Measurements from ENCODE around the gene EVA1C. TPM values are rescaled to one million over a fixed set of nuclear protein-coding genes. Genes with fewer than 3 reads are reported as not detected.

EVA1C gene
- polyA plus RNA-seq, 1 donor (not counting 4 experiments of a cell fraction or from before 2014, with no cell fraction given), result 15.3 TPM

- Histone ChIP-seq H3K9me3 (ENCODE audit: control insufficient read depth, low read depth, low read length) (no peaks in the 10 kb centered on the region), H2AFZ (ENCODE audit: control insufficient read depth, low read length) (no peak overlapping the region), H3K4me2 (ENCODE audit: control insufficient read depth, extremely low read depth, insufficient read depth, low read depth, low read length) (no peak overlapping the region), H3K36me3 (ENCODE audit: control insufficient read depth in 2 of 2, extremely low read depth in 1 of 2, insufficient read depth in 2 of 2, low read length in 2 of 2) (no peaks in the 10 kb centered on the region), H3K4me1 (ENCODE audit: control insufficient read depth, extremely low read depth, insufficient read depth, low read length) (no peaks in the 10 kb centered on the region), H3K27me3 (ENCODE audit: control insufficient read depth, extremely low read depth, insufficient read depth, low read length) (no peaks in the 10 kb centered on the region), H4K20me1 (ENCODE audit: control insufficient read depth, extremely low read depth, insufficient read depth, low read length) (no peaks in the 10 kb centered on the region), H3K4me3 (ENCODE audit: control insufficient read depth in 2 of 3, extremely low read depth in 1 of 3, insufficient read depth in 2 of 3, low read depth in 1 of 3, low read length in 3 of 3) (no peak overlapping the region), H3K9ac (ENCODE audit: control insufficient read depth, extremely low read depth, insufficient read depth, low read length) (no peak overlapping the region), H3K9me1 (ENCODE audit: control insufficient read depth, extremely low read depth, insufficient read depth, low read length) (no peaks in the 10 kb centered on the region), H3K79me2 (ENCODE audit: control insufficient read depth, insufficient read depth, low read length) (no peaks in the 10 kb centered on the region), H3K27ac (ENCODE audit: control insufficient read depth, insufficient read depth, low read length) (no peak overlapping the region)
- TF ChIP-seq EZH2 (IDR thresholded peaks at IDR 0.05; ENCODE audit: low read length), result no peak
- dilution Hi-C loops (cut with MboI; ENCODE audit: extremely low pct_ligation_motif_present, low sequenced_read_pairs), result no loop called here
- FAIRE-seq (no peak), DNase-seq (ENCODE audit: low read depth, low spot score) (no peak)
Observed at GRCh38 chr21:32554832-32555638, 142.5 kb downstream of the EVA1C start.

DNA sequence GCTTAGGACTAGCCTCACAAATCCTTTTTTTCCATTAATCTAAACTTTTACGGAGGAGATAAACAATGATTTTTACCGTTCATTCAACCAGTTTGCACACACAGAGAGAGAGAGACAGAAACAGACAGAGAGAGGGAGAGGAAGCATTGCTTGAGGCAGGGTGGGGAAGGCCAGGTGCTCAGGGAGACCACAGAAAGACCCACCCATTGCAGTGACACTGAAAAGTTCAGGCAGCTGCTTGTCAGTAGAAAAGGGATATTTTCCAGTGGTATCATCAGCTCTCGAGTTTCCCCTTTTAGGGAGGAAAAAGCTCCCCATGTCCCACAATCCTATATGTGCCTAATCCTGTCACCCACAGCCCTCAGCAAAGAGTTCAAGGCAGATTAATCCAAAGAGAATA is 145.6 kb downstream of the EVA1C start:
- no peak for DNase-seq (ENCODE audit: low read depth, low spot score)
- no peaks in the 10 kb centered on the region for H3K27me3 ChIP-seq (ENCODE audit: control insufficient read depth, extremely low read depth, insufficient read depth, low read length)
- H3K9me3 ChIP-seq (ENCODE audit: control insufficient read depth, low read depth, low read length), result no peaks in the 10 kb centered on the region
- FAIRE-seq, result no peak
- dilution Hi-C loops (cut with MboI; ENCODE audit: extremely low pct_ligation_motif_present, low sequenced_read_pairs), result no loop called here
- no peaks in the 10 kb centered on the region for H4K20me1 ChIP-seq (ENCODE audit: control insufficient read depth, extremely low read depth, insufficient read depth, low read length)
- no peaks in the 10 kb centered on the region for H3K4me1 ChIP-seq (ENCODE audit: control insufficient read depth, extremely low read depth, insufficient read depth, low read length)
- no peak overlapping the region for H3K27ac ChIP-seq (ENCODE audit: control insufficient read depth, insufficient read depth, low read length)
- H3K79me2 ChIP-seq (ENCODE audit: control insufficient read depth, insufficient read depth, low read length), result no peaks in the 10 kb centered on the region
- no peak overlapping the region for H2AFZ ChIP-seq (ENCODE audit: control insufficient read depth, low read length)
- H3K4me2 ChIP-seq (ENCODE audit: control insufficient read depth, extremely low read depth, insufficient read depth, low read depth, low read length), result no peak overlapping the region
- no peak for TF ChIP-seq EZH2 (IDR thresholded peaks at IDR 0.05; ENCODE audit: low read length)
- TF ChIP-seq, protein P1, sequence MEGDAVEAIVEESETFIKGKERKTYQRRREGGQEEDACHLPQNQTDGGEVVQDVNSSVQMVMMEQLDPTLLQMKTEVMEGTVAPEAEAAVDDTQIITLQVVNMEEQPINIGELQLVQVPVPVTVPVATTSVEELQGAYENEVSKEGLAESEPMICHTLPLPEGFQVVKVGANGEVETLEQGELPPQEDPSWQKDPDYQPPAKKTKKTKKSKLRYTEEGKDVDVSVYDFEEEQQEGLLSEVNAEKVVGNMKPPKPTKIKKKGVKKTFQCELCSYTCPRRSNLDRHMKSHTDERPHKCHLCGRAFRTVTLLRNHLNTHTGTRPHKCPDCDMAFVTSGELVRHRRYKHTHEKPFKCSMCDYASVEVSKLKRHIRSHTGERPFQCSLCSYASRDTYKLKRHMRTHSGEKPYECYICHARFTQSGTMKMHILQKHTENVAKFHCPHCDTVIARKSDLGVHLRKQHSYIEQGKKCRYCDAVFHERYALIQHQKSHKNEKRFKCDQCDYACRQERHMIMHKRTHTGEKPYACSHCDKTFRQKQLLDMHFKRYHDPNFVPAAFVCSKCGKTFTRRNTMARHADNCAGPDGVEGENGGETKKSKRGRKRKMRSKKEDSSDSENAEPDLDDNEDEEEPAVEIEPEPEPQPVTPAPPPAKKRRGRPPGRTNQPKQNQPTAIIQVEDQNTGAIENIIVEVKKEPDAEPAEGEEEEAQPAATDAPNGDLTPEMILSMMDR (optimal IDR thresholded peaks at IDR 0.05 in 1 of 3, IDR thresholded peaks at IDR 0.05 in 1 of 3, conservative IDR thresholded peaks at IDR 0.05 in 1 of 3; ENCODE audit: extremely low read depth in 1 of 3, insufficient read depth in 2 of 3, low read length in 3 of 3), result no peak
- H3K9me1 ChIP-seq (ENCODE audit: control insufficient read depth, extremely low read depth, insufficient read depth, low read length), result no peaks in the 10 kb centered on the region
- H3K9ac ChIP-seq (ENCODE audit: control insufficient read depth, extremely low read depth, insufficient read depth, low read length), result no peak overlapping the region
- no peaks in the 10 kb centered on the region for H3K36me3 ChIP-seq (ENCODE audit: control insufficient read depth in 2 of 2, extremely low read depth in 1 of 2, insufficient read depth in 2 of 2, low read length in 2 of 2)
- H3K4me3 ChIP-seq (ENCODE audit: control insufficient read depth in 2 of 3, extremely low read depth in 1 of 3, insufficient read depth in 2 of 3, low read depth in 1 of 3, low read length in 3 of 3), result no peak overlapping the region

Data from keratinocyte (primary cell).